SK-N-SH (cell line): ENCODE results near the gene NLGN1.

Source experiments
- EZH2phosphoT487 ChIP-seq: fragments of 200-600 bp; sonication (generic); IDR thresholded peaks from 2 replicates; pipeline ENCODE4 v1.6.1; 2017; ENCODE audit warnings: low read depth, mixed run types, mild to moderate bottlenecking, antibody characterized with exemption, moderate library complexity, borderline replicate concordance
- TF ChIP-seq, protein P1 (sequence below): fragments of 200-600 bp; sonication (generic); IDR thresholded peaks from 2 replicates; pipeline ENCODE4 v1.6.1; 2017; ENCODE audit warnings: antibody characterized with exemption, mild to moderate bottlenecking, moderate library complexity

DNA sequence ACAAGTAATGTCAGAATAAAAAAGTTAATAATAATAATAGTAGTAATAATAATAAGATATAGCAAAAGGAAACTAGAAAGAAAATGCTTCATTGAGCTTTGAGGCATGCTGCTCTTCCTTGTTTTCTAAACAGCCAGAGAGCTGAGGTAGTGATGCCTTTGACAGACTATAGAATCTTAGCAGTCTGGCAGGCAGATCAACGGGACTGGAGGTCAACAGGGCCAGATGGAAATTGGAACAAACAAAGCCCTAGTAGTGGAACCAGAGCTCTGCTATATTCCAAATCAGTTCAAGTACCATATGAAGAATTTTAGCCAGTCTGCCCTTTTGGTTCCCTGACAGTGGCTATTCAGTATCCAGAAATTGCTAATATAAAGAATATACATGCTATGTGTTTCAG, 278.6 kb downstream of the NLGN1 start:
- TF ChIP-seq EZH2phosphoT487 = no peak
- TF ChIP-seq, protein P1, sequence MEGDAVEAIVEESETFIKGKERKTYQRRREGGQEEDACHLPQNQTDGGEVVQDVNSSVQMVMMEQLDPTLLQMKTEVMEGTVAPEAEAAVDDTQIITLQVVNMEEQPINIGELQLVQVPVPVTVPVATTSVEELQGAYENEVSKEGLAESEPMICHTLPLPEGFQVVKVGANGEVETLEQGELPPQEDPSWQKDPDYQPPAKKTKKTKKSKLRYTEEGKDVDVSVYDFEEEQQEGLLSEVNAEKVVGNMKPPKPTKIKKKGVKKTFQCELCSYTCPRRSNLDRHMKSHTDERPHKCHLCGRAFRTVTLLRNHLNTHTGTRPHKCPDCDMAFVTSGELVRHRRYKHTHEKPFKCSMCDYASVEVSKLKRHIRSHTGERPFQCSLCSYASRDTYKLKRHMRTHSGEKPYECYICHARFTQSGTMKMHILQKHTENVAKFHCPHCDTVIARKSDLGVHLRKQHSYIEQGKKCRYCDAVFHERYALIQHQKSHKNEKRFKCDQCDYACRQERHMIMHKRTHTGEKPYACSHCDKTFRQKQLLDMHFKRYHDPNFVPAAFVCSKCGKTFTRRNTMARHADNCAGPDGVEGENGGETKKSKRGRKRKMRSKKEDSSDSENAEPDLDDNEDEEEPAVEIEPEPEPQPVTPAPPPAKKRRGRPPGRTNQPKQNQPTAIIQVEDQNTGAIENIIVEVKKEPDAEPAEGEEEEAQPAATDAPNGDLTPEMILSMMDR = no peak
